ENCODE results near the gene CDKN2C.
A peak's percentile ranks its signal among the peaks of the same experiment; 100 is the strongest.

The CDKN2C gene

GRCh38 chr1:50976111-50976889 is 6.3 kb downstream of the CDKN2C start:
- H3K4me3 ChIP-seq (ENCODE audit: low read depth, low read length) = peak overlapping the region; percentile 79
- DNase-seq (ENCODE audit: low read depth) = no peak
- TF ChIP-seq CTCF (IDR thresholded peaks at IDR 0.05; ENCODE audit: low read depth, low read length) = no peak
- TF ChIP-seq POLR2A (IDR thresholded peaks at IDR 0.05; ENCODE audit: extremely low read depth, insufficient read length) = no peak
- TF ChIP-seq MYC (IDR thresholded peaks at IDR 0.05; ENCODE audit: low read depth, low read length) = no peak
- no peak for TF ChIP-seq MAX (IDR thresholded peaks at IDR 0.05; ENCODE audit: low read depth, low read length)

- peak; percentile 73 for DNase-seq (ENCODE audit: low read depth)
- TF ChIP-seq CTCF (IDR thresholded peaks at IDR 0.05; ENCODE audit: low read depth, low read length) (no peak), MYC (IDR thresholded peaks at IDR 0.05; ENCODE audit: low read depth, low read length) (no peak), MAX (IDR thresholded peaks at IDR 0.05; ENCODE audit: low read depth, low read length) (no peak), POLR2A (IDR thresholded peaks at IDR 0.05; ENCODE audit: extremely low read depth, insufficient read length) (no peak)
Measured at GRCh38 chr1:50976890-50977574, 7.0 kb downstream of the CDKN2C start.

GRCh38 chr1:50977575-50978143 is 7.6 kb downstream of the CDKN2C start:
- DNase-seq (ENCODE audit: low read depth) = peak; percentile 67
- no peak for TF ChIP-seq MAX (IDR thresholded peaks at IDR 0.05; ENCODE audit: low read depth, low read length)
- no peak; the same call in 1 of the 2 replicates for TF ChIP-seq MYC (IDR thresholded peaks at IDR 0.05; ENCODE audit: low read depth, low read length)
- no peak for TF ChIP-seq CTCF (IDR thresholded peaks at IDR 0.05; ENCODE audit: low read depth, low read length)
- TF ChIP-seq POLR2A (IDR thresholded peaks at IDR 0.05; ENCODE audit: extremely low read depth, insufficient read length) = peak; percentile 49
- H3K4me3 ChIP-seq (ENCODE audit: low read depth, low read length) = peak overlapping the region; percentile 79

More at GRCh38 chr1:50976890-50977574, 7.0 kb downstream of the CDKN2C start:
- H3K4me3 ChIP-seq (ENCODE audit: low read depth, low read length) = peak overlapping the region; percentile 79

- TF ChIP-seq MYC (IDR thresholded peaks at IDR 0.05; ENCODE audit: low read depth, low read length) (peak; percentile 39; the same call in 1 of the 2 replicates), MAX (IDR thresholded peaks at IDR 0.05; ENCODE audit: low read depth, low read length) (0 out of 2 replicates have a peak, but pooled peaks have one; percentile 25), CTCF (IDR thresholded peaks at IDR 0.05; ENCODE audit: low read depth, low read length) (no peak), POLR2A (IDR thresholded peaks at IDR 0.05; ENCODE audit: extremely low read depth, insufficient read length) (peak; percentile 26)
- peak overlapping the region; percentile 79 for H3K4me3 ChIP-seq (ENCODE audit: low read depth, low read length)
- peak; percentile 84 for DNase-seq (ENCODE audit: low read depth)
Measured at GRCh38 chr1:50978144-50978851, 8.3 kb downstream of the CDKN2C start.
